HepG2 (cell line): ENCODE data around the gene ABCD2. TPM values are rescaled to one million over a fixed set of nuclear protein-coding genes. Genes with fewer than 3 reads are reported as not detected.

Source experiments
- ATAC-seq: fragments of 200-7000 bp; cut with Tn5 transposase; 3 replicates; pipeline ENCODE4 v1.9.1; 2020; ENCODE audit warnings: mild to moderate bottlenecking, moderate library complexity
- BruUV-seq: library from RNA; stranded (reverse); fragments of 400-500 nt; replicated peaks from 2 replicates; lab custom pipeline; 2021; lab: Mats Ljungman, UMichigan
- CTCF ChIA-PET: fragments of 300-600 bp; formaldehyde crosslinking; extraction: SDS; loops from one replicate; lab custom pipeline; 2021; ENCODE audit warnings: low total read pairs, inconsistent platforms, low intra/inter-chr PET ratio; lab: Yijun Ruan, JAX
- POLR2A ChIA-PET: fragments of 350-600 bp; sonication (Branson Sonifier 250); formaldehyde crosslinking; loops from one replicate; lab custom pipeline; 2020; ENCODE audit warnings: antibody characterized with exemption, inconsistent platforms; lab: Yijun Ruan, JAX
- DNase-seq: peaks from one replicate; pipeline ENCODE4 v3.0.0-alpha.2; 2015; ENCODE audit warnings: low spot score
- FAIRE-seq: peaks from 3 replicates; lab custom pipeline; 2011; peaks lifted over from hg19 to GRCh38; lab: Jason Lieb, UNC
- H2AFZ ChIP-seq: one replicate; pipeline ENCODE4 v1.6.1; 2011; ENCODE audit warnings: low read length, inconsistent platforms
- H3K27ac ChIP-seq: fragments of 300-600 bp; 3 replicates; pipeline ENCODE4 v1.8.0; 2011; ENCODE audit warnings: mixed run types, mild to moderate bottlenecking, mixed read lengths, low read length, inconsistent platforms; ENCODE audit not compliant: insufficient read depth; ENCODE audit errors: extremely low read length
- H3K27me3 ChIP-seq, 2 experiments: fragments of 200-600 bp in 1 of 2; 2 replicates in 1 of 2; 3 replicates in 1 of 2; pipeline versions ENCODE4 v1.6.0 to v1.8.0; 2011; ENCODE audit warnings: low read length in 2 of 2, mild to moderate bottlenecking in 2 of 2, moderate library complexity in 2 of 2, inconsistent platforms in 1 of 2; ENCODE audit not compliant: insufficient read depth in 2 of 2, control insufficient read depth in 1 of 2
- H3K36me3 ChIP-seq, 2 experiments: fragments of 200-600 bp in 1 of 2; replicated peaks in 1 of 2; 2 replicates in 1 of 2; 3 replicates in 1 of 2; pipeline versions ENCODE4 v1.5.1 to v1.8.0; 2011; ENCODE audit warnings: low read length in 2 of 2, inconsistent platforms in 1 of 2; ENCODE audit not compliant: insufficient read depth in 2 of 2, control insufficient read depth in 1 of 2
- H3K4me1 ChIP-seq: 2 replicates; pipeline ENCODE4 v1.5.1; 2012; ENCODE audit warnings: low read length, inconsistent platforms; ENCODE audit not compliant: insufficient read depth
- H3K4me2 ChIP-seq: 2 replicates; pipeline ENCODE4 v1.6.0; 2011; ENCODE audit warnings: low read depth, low read length, inconsistent platforms
- H3K4me3 ChIP-seq, 3 experiments: fragments of 200-600 bp in 1 of 3; sonication (generic), shearing (Covaris generic) in 1 of 3; replicated peaks in 1 of 3; 2 replicates each; pipeline ENCODE4 v1.5.1; 2011 to 2016; ENCODE audit warnings: low read length in 3 of 3, inconsistent platforms in 2 of 3, low read depth in 2 of 3, mild to moderate bottlenecking in 2 of 3, control low read depth in 1 of 3, mixed read lengths in 1 of 3; ENCODE audit not compliant: insufficient read depth in 1 of 3
- H3K79me2 ChIP-seq: one replicate; pipeline ENCODE4 v1.6.1; 2011; ENCODE audit warnings: low read length, inconsistent platforms; ENCODE audit not compliant: insufficient read depth
- H3K9ac ChIP-seq: 2 replicates; pipeline ENCODE4 v1.6.0; 2011; ENCODE audit warnings: mild to moderate bottlenecking, low read depth, low read length, inconsistent platforms; ENCODE audit not compliant: insufficient read depth
- H3K9me3 ChIP-seq: 2 replicates; pipeline ENCODE4 v1.5.1; 2012; ENCODE audit warnings: mild to moderate bottlenecking, low read length
- H4K20me1 ChIP-seq: 2 replicates; pipeline ENCODE4 v1.6.0; 2011; ENCODE audit warnings: inconsistent platforms, mild to moderate bottlenecking, low read length, moderate library complexity; ENCODE audit not compliant: insufficient read depth
- ETV5 ChIP-seq: IDR thresholded peaks from 2 replicates; pipeline ENCODE4 v1.6.1; 2018; ENCODE audit warnings: missing biosample characterization, missing genetic modification reagents, inconsistent platforms, borderline replicate concordance
- FOXA1 ChIP-seq, 2 experiments: fragments of 450-650 bp in 1 of 2; sonication (generic) in 1 of 2; formaldehyde crosslinking in 1 of 2; IDR thresholded peaks; 2 replicates each; pipeline versions ENCODE4 v1.4.0 to v1.6.1; 2016 to 2020; ENCODE audit warnings: missing genetic modification reagents in 1 of 2
- HMGA1 ChIP-seq: sonication (generic); formaldehyde crosslinking; conservative IDR thresholded peaks from 2 replicates; pipeline ENCODE4 v1.4.0; 2020; ENCODE audit warnings: missing genetic modification reagents
- NFE2L2 ChIP-seq: fragments of 150-350 bp; IDR thresholded peaks from 2 replicates; pipeline ENCODE4 v1.6.1; 2014; ENCODE audit warnings: low read length
- SMAD3 ChIP-seq: sonication (generic); formaldehyde crosslinking; IDR thresholded peaks from 2 replicates; pipeline ENCODE4 v1.4.0; 2020; ENCODE audit warnings: missing genetic modification reagents
- ZFYVE20 ChIP-seq: sonication (generic); formaldehyde crosslinking; IDR thresholded peaks from 2 replicates; pipeline ENCODE4 v1.8.0; 2023; ENCODE audit warnings: low read depth, mild to moderate bottlenecking, moderate library complexity, missing genetic modification reagents, borderline replicate concordance
- ZNF317 ChIP-seq: sonication (generic); formaldehyde crosslinking; IDR thresholded peaks from 2 replicates; pipeline ENCODE4 v1.5.0; 2020; ENCODE audit warnings: mild to moderate bottlenecking, missing genetic modification reagents
- ZNF367 ChIP-seq: sonication (generic); formaldehyde crosslinking; IDR thresholded peaks from 2 replicates; pipeline ENCODE4 v1.4.0; 2020; ENCODE audit warnings: missing genetic modification reagents, borderline replicate concordance
- ZNF460 ChIP-seq: sonication (generic); formaldehyde crosslinking; IDR thresholded peaks from 2 replicates; pipeline ENCODE4 v1.5.1; 2020; ENCODE audit warnings: missing genetic modification reagents, mild to moderate bottlenecking, borderline replicate concordance
- WGBS: methylation state at CpG from one replicate; pipeline ENCODE4 v1.1.6; 2017; ENCODE audit warnings: low lambda C conversion rate; 5-methylcytosine and 5-hydroxymethylcytosine counted together
- in situ Hi-C: cut with HindIII; loops from 2 replicates; pipeline ENCODE4 v1.10.0; 2017; ENCODE audit warnings: low pct_unique_long_range_greater_than_20kb; ENCODE audit not compliant: extremely low pct_ligation_motif_present
- intact Hi-C: fragments of 100-400 bp; cut with micrococcal nuclease; formaldehyde crosslinking; loops from one replicate; pipeline ENCODE4 v1.10.0; 2022; ENCODE audit not compliant: unreplicated experiment
- polyA plus RNA-seq, 8 experiments: library from polyadenylated mRNA; depleted of rRNA in 3 of 8; stranded (reverse) in 7 of 8; unstranded in 1 of 8; fragments of >200 nt; fragmentation: Illumina TruSeq in 4 of 8; extraction: Trizol in 4 of 8; gene quantifications; 2 replicates each; pipeline versions ENCODE4 v1.2.1 to v1.2.3, GENCODE V29; 2011 to 2016; ENCODE audit warnings: low read depth in 4 of 8, missing spikeins in 1 of 8, mixed read lengths in 1 of 8; ENCODE audit not compliant: insufficient read depth in 1 of 8
- total RNA-seq, 5 experiments: library from RNA; depleted of rRNA; stranded (reverse); fragments of >200 nt; fragmentation: Illumina TruSeq; extraction: Trizol; gene quantifications; 2 replicates each; pipeline ENCODE4 v1.2.3, GENCODE V29; 2016; ENCODE audit warnings: low read depth in 1 of 5
- TF ChIP-seq, protein P1 (sequence below): sonication (generic); formaldehyde crosslinking; IDR thresholded peaks from 2 replicates; pipeline ENCODE4 v1.8.1; 2023; ENCODE audit warnings: missing genetic modification reagents, inconsistent platforms, borderline replicate concordance
- TF ChIP-seq, protein P2 (sequence below): sonication (generic); formaldehyde crosslinking; IDR thresholded peaks from 2 replicates; pipeline ENCODE4 v1.8.0; 2022; ENCODE audit warnings: mild to moderate bottlenecking, missing genetic modification reagents
- TF ChIP-seq, protein P3 (sequence below): sonication (generic); formaldehyde crosslinking; IDR thresholded peaks from 2 replicates; pipeline ENCODE4 v1.4.0; 2020; ENCODE audit warnings: mild to moderate bottlenecking, missing genetic modification reagents
- TF ChIP-seq, protein P4 (sequence below): sonication (generic); formaldehyde crosslinking; conservative IDR thresholded peaks from 2 replicates; pipeline ENCODE4 v1.4.0; 2020; ENCODE audit warnings: missing genetic modification reagents
- TF ChIP-seq, protein P5 (sequence below), 2 experiments: fragments of 450-650 bp in 1 of 2; sonication (generic) in 1 of 2; formaldehyde crosslinking; IDR thresholded peaks; 2 replicates each; pipeline versions ENCODE4 v1.5.0 to v1.8.0; 2020 to 2022; ENCODE audit warnings: mild to moderate bottlenecking in 1 of 2, missing genetic modification reagents in 1 of 2

The ABCD2 gene
- total and polyA plus RNA-seq, 2 of the 13 experiments (the other 11 are each of a cell fraction or from before 2014, with no cell fraction given): not detected

DNA sequence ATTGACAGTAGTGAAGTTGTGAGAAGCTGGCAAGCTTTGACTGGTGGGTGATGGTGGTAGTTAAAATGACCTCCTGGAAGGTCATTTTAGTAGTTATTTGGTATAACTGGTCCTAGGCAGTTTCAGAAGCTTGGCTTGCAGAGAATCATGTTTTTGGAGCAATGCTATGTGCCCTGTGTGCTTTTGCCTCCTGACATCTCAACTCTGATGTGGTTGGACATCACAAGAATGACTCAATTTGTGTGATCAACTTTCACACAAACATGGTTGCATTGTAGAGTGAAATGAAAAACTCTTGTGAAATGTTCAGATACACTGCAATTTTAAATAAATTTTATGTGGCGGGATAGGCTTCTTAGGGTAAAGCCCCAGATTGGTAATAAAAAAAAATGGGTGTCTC lies 8.3 kb upstream of the ABCD2 start:
- no peak for DNase-seq
- Histone ChIP-seq H4K20me1 (no peaks in the 10 kb centered on the region), H3K9me3 (no peaks in the 10 kb centered on the region), H3K36me3 (no peaks in the 10 kb centered on the region), H3K9ac (no peak overlapping the region), H3K4me2 (no peak overlapping the region), H3K79me2 (no peaks in the 10 kb centered on the region), H3K4me3 (no peak overlapping the region), H3K27me3 (no peaks in the 10 kb centered on the region), H3K4me1 (no peaks in the 10 kb centered on the region), H3K27ac (no peak overlapping the region), H2AFZ (no peak overlapping the region)
- no peak for ATAC-seq
- WGBS: 78% methylated on average over 1 of the region's 1 CpG
- POLR2A ChIA-PET: no interaction called here
- intact Hi-C loops (no loop called here), in situ Hi-C loops (no loop called here)
- CTCF ChIA-PET: no interaction called here
- no TSS peak for BruUV-seq
- FAIRE-seq: no peak
- TF ChIP-seq, protein P1, sequence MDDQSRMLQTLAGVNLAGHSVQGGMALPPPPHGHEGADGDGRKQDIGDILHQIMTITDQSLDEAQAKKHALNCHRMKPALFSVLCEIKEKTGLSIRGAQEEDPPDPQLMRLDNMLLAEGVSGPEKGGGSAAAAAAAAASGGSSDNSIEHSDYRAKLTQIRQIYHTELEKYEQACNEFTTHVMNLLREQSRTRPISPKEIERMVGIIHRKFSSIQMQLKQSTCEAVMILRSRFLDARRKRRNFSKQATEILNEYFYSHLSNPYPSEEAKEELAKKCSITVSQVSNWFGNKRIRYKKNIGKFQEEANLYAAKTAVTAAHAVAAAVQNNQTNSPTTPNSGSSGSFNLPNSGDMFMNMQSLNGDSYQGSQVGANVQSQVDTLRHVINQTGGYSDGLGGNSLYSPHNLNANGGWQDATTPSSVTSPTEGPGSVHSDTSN (CRISPR knock-in tag): no peak
- TF ChIP-seq, protein P2, sequence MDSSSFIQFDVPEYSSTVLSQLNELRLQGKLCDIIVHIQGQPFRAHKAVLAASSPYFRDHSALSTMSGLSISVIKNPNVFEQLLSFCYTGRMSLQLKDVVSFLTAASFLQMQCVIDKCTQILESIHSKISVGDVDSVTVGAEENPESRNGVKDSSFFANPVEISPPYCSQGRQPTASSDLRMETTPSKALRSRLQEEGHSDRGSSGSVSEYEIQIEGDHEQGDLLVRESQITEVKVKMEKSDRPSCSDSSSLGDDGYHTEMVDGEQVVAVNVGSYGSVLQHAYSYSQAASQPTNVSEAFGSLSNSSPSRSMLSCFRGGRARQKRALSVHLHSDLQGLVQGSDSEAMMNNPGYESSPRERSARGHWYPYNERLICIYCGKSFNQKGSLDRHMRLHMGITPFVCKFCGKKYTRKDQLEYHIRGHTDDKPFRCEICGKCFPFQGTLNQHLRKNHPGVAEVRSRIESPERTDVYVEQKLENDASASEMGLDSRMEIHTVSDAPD (CRISPR knock-in tag): no peak
- TF ChIP-seq NFE2L2 (no peak), HMGA1 (no peak), ZNF317 (CRISPR knock-in tag) (no peak), FOXA1 (IDR thresholded peaks at IDR 0.05) (no peak), FOXA1 (CRISPR knock-in tag; IDR thresholded peaks at IDR 0.05) (no peak), ZNF367 (CRISPR knock-in tag) (no peak), ETV5 (CRISPR knock-in tag) (no peak), ZNF460 (no peak), ZFYVE20 (CRISPR knock-in tag) (no peak), SMAD3 (CRISPR knock-in tag) (no peak)
- TF ChIP-seq, protein P3, sequence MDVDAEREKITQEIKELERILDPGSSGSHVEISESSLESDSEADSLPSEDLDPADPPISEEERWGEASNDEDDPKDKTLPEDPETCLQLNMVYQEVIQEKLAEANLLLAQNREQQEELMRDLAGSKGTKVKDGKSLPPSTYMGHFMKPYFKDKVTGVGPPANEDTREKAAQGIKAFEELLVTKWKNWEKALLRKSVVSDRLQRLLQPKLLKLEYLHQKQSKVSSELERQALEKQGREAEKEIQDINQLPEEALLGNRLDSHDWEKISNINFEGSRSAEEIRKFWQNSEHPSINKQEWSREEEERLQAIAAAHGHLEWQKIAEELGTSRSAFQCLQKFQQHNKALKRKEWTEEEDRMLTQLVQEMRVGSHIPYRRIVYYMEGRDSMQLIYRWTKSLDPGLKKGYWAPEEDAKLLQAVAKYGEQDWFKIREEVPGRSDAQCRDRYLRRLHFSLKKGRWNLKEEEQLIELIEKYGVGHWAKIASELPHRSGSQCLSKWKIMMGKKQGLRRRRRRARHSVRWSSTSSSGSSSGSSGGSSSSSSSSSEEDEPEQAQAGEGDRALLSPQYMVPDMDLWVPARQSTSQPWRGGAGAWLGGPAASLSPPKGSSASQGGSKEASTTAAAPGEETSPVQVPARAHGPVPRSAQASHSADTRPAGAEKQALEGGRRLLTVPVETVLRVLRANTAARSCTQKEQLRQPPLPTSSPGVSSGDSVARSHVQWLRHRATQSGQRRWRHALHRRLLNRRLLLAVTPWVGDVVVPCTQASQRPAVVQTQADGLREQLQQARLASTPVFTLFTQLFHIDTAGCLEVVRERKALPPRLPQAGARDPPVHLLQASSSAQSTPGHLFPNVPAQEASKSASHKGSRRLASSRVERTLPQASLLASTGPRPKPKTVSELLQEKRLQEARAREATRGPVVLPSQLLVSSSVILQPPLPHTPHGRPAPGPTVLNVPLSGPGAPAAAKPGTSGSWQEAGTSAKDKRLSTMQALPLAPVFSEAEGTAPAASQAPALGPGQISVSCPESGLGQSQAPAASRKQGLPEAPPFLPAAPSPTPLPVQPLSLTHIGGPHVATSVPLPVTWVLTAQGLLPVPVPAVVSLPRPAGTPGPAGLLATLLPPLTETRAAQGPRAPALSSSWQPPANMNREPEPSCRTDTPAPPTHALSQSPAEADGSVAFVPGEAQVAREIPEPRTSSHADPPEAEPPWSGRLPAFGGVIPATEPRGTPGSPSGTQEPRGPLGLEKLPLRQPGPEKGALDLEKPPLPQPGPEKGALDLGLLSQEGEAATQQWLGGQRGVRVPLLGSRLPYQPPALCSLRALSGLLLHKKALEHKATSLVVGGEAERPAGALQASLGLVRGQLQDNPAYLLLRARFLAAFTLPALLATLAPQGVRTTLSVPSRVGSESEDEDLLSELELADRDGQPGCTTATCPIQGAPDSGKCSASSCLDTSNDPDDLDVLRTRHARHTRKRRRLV (CRISPR knock-in tag): no peak
- TF ChIP-seq, protein P4, sequence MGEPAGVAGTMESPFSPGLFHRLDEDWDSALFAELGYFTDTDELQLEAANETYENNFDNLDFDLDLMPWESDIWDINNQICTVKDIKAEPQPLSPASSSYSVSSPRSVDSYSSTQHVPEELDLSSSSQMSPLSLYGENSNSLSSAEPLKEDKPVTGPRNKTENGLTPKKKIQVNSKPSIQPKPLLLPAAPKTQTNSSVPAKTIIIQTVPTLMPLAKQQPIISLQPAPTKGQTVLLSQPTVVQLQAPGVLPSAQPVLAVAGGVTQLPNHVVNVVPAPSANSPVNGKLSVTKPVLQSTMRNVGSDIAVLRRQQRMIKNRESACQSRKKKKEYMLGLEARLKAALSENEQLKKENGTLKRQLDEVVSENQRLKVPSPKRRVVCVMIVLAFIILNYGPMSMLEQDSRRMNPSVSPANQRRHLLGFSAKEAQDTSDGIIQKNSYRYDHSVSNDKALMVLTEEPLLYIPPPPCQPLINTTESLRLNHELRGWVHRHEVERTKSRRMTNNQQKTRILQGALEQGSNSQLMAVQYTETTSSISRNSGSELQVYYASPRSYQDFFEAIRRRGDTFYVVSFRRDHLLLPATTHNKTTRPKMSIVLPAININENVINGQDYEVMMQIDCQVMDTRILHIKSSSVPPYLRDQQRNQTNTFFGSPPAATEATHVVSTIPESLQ (CRISPR knock-in tag): no peak
- TF ChIP-seq, protein P5, sequence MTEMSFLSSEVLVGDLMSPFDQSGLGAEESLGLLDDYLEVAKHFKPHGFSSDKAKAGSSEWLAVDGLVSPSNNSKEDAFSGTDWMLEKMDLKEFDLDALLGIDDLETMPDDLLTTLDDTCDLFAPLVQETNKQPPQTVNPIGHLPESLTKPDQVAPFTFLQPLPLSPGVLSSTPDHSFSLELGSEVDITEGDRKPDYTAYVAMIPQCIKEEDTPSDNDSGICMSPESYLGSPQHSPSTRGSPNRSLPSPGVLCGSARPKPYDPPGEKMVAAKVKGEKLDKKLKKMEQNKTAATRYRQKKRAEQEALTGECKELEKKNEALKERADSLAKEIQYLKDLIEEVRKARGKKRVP (CRISPR knock-in tag; IDR thresholded peaks at IDR 0.05): no peak
